GM21528 (cell line): Measurements from ENCODE around the gene SLC30A1.
"Not testable (repeated sequence)": the region's sequence is repeated elsewhere in the genome, so short reads cannot be mapped to it uniquely, and the experiment has no call there.

Experiments
- ATAC-seq: cut with Tn5 transposase; IDR thresholded peaks from one replicate; pipeline ENCODE4 v1.9.1; 2021; ENCODE audit warnings: mild to moderate bottlenecking, moderate library complexity; ENCODE audit not compliant: unreplicated experiment, low FRiP score

The SLC30A1 gene

GRCh38 chr1:211551638-211552460 is 27.1 kb downstream of the SLC30A1 start:
- no peak for ATAC-seq

DNA sequence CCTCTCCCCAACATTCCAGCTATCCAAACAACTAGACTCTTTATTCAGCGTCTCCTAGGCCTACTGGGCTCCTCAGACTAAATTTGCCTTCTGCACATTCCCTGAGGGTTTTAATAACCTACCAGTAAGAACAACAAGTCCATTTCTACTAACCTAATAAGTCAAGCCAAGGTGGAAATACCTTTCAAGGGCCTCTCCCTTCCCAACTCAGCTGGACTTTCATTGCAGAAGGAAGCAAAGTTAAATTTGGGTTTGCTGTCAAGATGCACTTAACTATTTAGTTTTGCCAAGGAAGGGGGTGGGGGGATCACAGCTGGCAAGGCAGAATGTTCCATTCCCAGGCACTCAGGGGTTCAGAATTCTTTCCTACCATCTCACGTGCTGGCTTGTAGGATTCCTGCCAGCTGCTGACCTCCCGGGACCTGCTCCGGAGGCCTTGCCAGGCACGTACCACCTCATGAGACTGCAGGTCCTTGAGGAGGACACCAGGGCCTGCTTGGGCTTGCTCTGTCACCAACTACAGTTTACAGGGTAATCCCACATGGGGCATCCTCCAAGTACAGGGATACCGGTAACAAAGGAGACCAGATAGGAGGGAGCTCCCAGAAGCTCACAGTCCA is 29.8 kb downstream of the SLC30A1 start:
- ATAC-seq, result no peak

GRCh38 chr1:211548321-211549091 is 30.5 kb downstream of the SLC30A1 start:
- ATAC-seq, result no peak

DNA sequence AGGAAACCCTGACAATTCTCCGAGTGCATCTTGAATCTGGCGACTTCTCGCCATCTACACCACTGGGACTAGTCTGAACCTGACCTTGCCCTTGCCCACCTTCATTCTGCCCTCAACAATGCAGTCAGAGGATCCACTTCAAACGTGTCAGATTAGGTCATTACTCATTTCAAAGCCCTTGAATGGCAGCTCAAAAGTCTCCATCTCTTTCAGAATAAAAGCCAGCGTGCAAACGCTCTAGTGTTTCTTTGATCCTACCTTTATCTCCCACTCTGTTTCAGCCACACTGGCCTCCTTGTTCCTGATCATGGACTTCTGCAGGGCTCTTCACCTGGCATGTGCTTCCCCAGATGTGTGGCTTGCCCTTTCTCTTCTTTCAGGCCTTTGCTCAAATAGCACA is 31.3 kb downstream of the SLC30A1 start:
- ATAC-seq, result no peak

GRCh38 chr1:211546543-211546942 is 32.4 kb downstream of the SLC30A1 start:
- ATAC-seq, result no peak

DNA sequence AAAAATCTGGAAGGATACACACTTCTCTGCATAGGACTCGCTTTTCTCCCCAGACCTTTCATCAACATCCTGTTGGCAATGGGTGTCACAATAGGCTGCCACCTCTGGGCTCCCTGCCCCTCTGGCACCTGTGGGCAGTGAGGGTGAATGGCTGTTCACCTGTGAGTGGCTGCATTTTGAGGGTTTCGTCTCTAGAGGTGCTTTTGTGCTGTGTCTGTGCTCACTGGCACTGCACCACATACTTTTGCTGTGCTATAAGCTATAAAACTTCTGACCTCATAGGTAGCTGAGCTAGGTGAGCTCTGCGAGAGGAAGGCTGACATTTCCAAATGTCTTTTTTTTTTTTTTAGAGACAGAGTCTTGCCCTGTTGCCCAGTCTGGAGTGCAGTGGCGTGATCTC is 35.9 kb downstream of the SLC30A1 start:
- no peak for ATAC-seq

DNA sequence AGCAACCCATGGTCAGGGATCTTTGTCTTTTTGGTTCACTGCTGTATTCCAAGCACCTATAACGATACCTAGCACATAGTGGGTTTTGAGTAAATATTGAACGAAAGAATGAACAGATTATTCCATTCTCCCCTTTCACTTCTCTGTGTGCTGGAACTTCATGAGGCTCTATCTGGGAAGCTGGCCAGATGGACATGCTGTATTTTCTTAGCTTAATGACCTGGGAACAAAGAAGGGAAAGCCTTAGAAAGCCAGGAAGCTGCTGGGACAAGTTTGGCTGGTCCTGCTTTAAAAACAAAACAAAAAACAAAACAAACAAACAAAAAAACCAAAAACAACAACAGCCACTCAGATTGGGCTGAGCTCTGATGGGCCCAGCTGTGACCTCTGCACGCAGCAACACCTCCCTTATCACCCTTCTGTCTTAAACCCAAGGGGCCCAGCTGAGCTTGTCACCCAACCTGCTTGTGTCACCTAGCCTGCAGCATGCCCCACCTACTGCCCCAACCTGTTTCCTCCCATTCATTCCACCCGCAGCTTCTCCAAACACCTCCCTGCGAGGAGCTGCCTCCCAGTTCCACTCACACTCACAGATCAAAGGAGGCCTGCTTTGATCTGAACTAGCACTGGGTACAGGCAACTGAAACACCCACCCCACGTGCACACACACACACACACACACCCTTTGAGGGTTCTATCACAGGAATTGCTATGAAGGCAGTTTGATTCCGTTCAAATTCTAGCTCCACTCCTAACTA is 37.1 kb downstream of the SLC30A1 start:
- no peak for ATAC-seq

GRCh38 chr1:211541278-211541677 is 37.7 kb downstream of the SLC30A1 start:
- ATAC-seq, result no peak

- not testable (repeated sequence) for ATAC-seq
Observed at GRCh38 chr1:211540824-211541223, 38.1 kb downstream of the SLC30A1 start.

GRCh38 chr1:211538287-211538686 is 40.7 kb downstream of the SLC30A1 start:
- no peak for ATAC-seq

- ATAC-seq, result no peak
Observed at GRCh38 chr1:211537253-211537652, 41.7 kb downstream of the SLC30A1 start.

- ATAC-seq, result no peak
Observed at GRCh38 chr1:211536606-211537005, 42.4 kb downstream of the SLC30A1 start.

- ATAC-seq, result no peak
Observed at GRCh38 chr1:211535346-211535745, 43.6 kb downstream of the SLC30A1 start.

GRCh38 chr1:211534545-211535291 is 44.2 kb downstream of the SLC30A1 start:
- ATAC-seq, result no peak

GRCh38 chr1:211532088-211532444 is 46.9 kb downstream of the SLC30A1 start:
- no peak for ATAC-seq

- no peak for ATAC-seq
Observed at GRCh38 chr1:211531194-211532087, 47.5 kb downstream of the SLC30A1 start.

GRCh38 chr1:211530102-211530501 is 48.9 kb downstream of the SLC30A1 start:
- no peak for ATAC-seq

GRCh38 chr1:211529453-211529852 is 49.5 kb downstream of the SLC30A1 start:
- ATAC-seq, result no peak

DNA sequence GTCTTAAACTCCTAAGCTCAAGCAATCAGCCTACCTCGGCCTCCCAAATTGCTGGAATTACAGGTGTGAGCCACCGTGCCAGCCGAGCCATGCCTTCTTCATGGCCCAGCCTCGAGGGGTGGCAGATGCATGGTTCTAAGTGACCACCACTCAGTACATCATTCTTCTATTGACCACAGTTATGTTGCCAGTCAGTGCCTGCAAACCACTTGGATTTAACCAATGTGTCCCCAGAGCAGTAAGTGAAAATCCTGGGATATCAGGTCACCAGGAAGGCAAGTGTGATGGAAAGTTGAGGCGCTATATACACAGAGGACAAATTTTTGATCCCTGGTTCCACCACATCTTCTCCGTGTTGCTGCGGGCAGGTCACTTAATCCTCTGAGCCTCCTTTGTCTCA is 50.0 kb downstream of the SLC30A1 start:
- no peak for ATAC-seq
